Transverse colon (tissue), 4 donors: ENCODE data around the gene METTL21C.

Experiments
- POLR2A ChIP-seq: fragments of 450-650 bp; IDR thresholded peaks from one replicate; pipeline ENCODE4 v1.6.1; 2016; ENCODE audit warnings: antibody characterized with exemption, mild to moderate bottlenecking, moderate library complexity
- POLR2AphosphoS5 ChIP-seq, 3 donors: sonication (generic); formaldehyde crosslinking; IDR thresholded peaks; one replicate each; pipeline ENCODE4 v1.6.1; 2016; ENCODE audit warnings: antibody characterized with exemption in 3 of 3
- TF ChIP-seq, protein P1 (sequence below), 5 experiments: fragments of 200-600 bp in 3 of 5; fragments of 450-650 bp in 2 of 5; sonication (generic) in 3 of 5; IDR thresholded peaks; 1 replicate in 2 of 5; 2 replicates in 3 of 5; pipeline ENCODE4 v1.5.1; 2016 to 2017; ENCODE audit warnings: antibody characterized with exemption in 5 of 5, inconsistent platforms in 3 of 5, mild to moderate bottlenecking in 2 of 5, moderate library complexity in 1 of 5

DNA sequence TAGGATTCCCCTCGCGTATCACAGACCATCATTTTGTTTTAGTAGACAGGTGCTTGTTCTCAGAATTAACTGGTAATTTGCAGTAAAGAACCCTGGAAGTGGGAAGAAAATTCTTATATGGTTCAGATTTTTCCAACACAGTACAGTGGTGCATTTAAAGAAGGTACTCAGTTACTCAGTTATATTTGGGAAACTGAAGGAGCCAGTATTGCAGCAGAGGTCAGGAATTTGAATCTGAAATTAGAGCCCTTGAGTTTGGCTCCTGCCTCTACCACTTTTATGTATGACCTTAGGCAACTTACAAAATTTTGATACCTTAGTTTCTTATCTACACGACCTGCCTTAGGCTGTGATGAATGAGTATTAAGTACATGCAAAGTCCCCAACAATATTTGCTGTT lies 19.7 kb downstream of the METTL21C start:
- TF ChIP-seq, protein P1, sequence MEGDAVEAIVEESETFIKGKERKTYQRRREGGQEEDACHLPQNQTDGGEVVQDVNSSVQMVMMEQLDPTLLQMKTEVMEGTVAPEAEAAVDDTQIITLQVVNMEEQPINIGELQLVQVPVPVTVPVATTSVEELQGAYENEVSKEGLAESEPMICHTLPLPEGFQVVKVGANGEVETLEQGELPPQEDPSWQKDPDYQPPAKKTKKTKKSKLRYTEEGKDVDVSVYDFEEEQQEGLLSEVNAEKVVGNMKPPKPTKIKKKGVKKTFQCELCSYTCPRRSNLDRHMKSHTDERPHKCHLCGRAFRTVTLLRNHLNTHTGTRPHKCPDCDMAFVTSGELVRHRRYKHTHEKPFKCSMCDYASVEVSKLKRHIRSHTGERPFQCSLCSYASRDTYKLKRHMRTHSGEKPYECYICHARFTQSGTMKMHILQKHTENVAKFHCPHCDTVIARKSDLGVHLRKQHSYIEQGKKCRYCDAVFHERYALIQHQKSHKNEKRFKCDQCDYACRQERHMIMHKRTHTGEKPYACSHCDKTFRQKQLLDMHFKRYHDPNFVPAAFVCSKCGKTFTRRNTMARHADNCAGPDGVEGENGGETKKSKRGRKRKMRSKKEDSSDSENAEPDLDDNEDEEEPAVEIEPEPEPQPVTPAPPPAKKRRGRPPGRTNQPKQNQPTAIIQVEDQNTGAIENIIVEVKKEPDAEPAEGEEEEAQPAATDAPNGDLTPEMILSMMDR (IDR thresholded peaks at IDR 0.05): no peak
- TF ChIP-seq POLR2A (no peak), POLR2AphosphoS5 (IDR thresholded peaks at IDR 0.05) (no peak)
